Measurements from ENCODE around the gene PERM1. TPM values are rescaled to one million over a fixed set of nuclear protein-coding genes. Genes with fewer than 3 reads are reported as not detected.

PERM1 gene
- total RNA-seq, 4 donors from 2014 or later, result 0.22 TPM; not detected in 3

DNA sequence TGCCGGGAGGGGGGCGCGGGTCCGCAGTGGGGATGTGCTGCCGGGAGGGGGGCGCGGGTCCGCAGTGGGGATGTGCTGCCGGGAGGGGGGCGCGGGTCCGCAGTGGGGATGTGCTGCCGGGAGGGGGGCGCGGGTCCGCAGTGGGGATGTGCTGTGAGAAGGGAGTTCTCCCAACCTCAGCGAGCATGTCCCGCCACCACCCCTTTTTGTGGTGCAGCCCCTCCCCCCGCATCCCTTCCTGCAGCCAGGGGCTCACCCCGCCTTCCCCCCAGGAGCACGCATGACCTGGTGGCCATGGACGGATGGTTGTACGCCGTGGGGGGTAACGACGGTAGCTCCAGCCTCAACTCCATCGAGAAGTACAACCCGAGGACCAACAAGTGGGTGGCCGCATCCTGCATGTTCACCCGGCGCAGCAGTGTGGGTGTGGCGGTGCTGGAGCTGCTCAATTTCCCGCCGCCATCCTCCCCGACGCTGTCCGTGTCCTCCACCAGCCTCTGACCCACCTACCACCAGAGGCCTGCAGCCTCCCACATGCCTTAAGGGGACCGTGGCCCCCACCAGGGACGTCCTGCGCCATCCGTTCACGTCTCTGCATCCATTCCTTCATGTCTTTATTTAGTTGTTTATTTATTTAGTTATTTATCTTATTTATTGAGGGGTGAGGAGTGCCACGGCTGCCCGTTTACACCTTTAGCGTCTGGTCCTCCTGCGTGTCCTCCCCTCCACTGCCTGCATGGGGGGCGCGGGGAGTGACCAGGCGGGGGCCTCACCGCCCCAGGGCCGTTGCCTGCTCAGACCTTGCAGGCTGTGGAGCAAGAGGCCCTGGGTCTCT, 17.0 kb downstream of the PERM1 start:
- WGBS, 2 donors, result 96 to 97% methylated on average over 25 to 40 of the region's 51 CpGs
- intact Hi-C loops (cut with DNase I), result no loop called here
- Histone ChIP-seq H3K4me1 (peaks cover 8 to 31% of the 10 kb centered on the region in 2 donors), H3K9me3 (no peaks in the 10 kb centered on the region), H3K4me3 (replicated peaks in 1 of 3) (no peak overlapping the region), H3K27me3 (no peaks in the 10 kb centered on the region), H3K36me3 (no peaks in the 10 kb centered on the region), H3K27ac (no peak overlapping the region)
- TF ChIP-seq, protein P1, sequence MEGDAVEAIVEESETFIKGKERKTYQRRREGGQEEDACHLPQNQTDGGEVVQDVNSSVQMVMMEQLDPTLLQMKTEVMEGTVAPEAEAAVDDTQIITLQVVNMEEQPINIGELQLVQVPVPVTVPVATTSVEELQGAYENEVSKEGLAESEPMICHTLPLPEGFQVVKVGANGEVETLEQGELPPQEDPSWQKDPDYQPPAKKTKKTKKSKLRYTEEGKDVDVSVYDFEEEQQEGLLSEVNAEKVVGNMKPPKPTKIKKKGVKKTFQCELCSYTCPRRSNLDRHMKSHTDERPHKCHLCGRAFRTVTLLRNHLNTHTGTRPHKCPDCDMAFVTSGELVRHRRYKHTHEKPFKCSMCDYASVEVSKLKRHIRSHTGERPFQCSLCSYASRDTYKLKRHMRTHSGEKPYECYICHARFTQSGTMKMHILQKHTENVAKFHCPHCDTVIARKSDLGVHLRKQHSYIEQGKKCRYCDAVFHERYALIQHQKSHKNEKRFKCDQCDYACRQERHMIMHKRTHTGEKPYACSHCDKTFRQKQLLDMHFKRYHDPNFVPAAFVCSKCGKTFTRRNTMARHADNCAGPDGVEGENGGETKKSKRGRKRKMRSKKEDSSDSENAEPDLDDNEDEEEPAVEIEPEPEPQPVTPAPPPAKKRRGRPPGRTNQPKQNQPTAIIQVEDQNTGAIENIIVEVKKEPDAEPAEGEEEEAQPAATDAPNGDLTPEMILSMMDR (IDR thresholded peaks at IDR 0.05), result no peak
- TF ChIP-seq POLR2A (IDR thresholded peaks at IDR 0.05), result no peak
- DNase-seq, result no peak

DNA sequence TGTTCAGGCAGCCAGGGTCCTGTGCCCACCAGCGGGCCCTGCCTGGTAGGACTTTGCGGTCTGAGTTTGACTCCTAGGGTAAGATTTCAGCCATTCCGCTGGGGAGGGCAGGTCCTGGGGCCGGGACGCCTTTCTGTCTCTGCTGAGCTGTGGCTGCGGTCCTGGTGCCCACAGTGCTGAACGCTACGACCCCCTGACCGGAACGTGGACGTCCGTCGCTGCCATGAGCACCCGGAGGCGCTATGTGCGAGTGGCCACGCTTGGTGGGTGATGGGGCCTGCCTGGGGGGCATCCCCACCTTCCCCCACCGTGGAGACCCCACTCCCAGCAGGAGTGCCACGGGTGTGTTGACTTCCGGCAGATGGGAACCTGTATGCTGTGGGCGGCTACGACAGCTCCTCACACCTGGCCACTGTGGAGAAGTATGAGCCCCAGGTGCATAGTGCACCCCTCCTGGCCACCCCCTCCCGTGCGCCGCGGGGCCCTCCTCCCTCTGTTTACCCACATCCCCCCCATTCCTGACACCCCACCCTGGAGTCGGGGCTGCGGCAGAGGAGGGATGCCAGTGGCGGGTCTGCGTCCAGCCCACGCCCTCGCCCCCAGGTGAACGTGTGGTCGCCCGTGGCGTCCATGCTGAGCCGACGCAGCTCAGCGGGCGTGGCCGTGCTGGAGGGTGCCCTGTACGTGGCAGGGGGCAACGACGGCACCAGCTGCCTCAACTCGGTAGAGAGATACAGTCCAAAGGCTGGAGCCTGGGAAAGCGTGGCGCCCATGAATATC, 18.0 kb downstream of the PERM1 start:
- no peak for DNase-seq
- 94 to 97% methylated on average over 28 to 29 of the region's 47 CpGs for WGBS, 2 donors
- no peak overlapping the region for H3K27ac ChIP-seq

DNA sequence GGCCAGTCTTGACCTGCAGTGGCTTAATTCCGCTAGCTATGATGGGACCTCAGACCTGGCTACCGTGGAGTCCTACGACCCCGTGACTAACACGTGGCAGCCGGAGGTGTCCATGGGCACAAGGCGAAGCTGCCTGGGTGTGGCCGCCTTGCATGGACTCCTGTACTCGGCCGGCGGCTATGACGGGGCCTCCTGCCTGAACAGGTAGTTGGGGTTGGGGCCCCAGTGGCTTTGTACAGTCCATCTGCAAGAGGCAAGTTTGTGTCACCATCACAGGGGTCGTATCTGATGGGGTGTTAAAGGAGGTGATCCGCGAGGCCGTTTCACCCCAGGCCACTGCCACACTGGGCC, 18.6 kb downstream of the PERM1 start:
- H3K4me1 ChIP-seq, result peaks cover 18 to 40% of the 10 kb centered on the region in 2 donors
- no peaks in the 10 kb centered on the region for H3K9me3 ChIP-seq
- no peak overlapping the region for H3K27ac ChIP-seq
- no peak overlapping the region for H3K4me3 ChIP-seq (replicated peaks in 1 of 3)
- TF ChIP-seq, protein P1 (IDR thresholded peaks at IDR 0.05), result no peak
- no peak for TF ChIP-seq POLR2A (IDR thresholded peaks at IDR 0.05)
- intact Hi-C loops (cut with DNase I), result no loop called here
- WGBS, 2 donors, result 93 to 95% methylated on average over 5 to 15 of the region's 16 CpGs
- DNase-seq, result no peak
- no peaks in the 10 kb centered on the region for H3K27me3 ChIP-seq
- no peaks in the 10 kb centered on the region for H3K36me3 ChIP-seq

More for the DNA sequence above, 18.0 kb downstream of the PERM1 start:
- peaks cover 14 to 36% of the 10 kb centered on the region in 2 donors for H3K4me1 ChIP-seq
- no peaks in the 10 kb centered on the region for H3K9me3 ChIP-seq
- no peak overlapping the region for H3K4me3 ChIP-seq (replicated peaks in 1 of 3)
- no peaks in the 10 kb centered on the region for H3K36me3 ChIP-seq
- H3K27me3 ChIP-seq, result no peaks in the 10 kb centered on the region
- TF ChIP-seq POLR2A (IDR thresholded peaks at IDR 0.05), result no peak
- TF ChIP-seq, protein P1 (IDR thresholded peaks at IDR 0.05), result no peak
- intact Hi-C loops (cut with DNase I), result no loop called here

DNA sequence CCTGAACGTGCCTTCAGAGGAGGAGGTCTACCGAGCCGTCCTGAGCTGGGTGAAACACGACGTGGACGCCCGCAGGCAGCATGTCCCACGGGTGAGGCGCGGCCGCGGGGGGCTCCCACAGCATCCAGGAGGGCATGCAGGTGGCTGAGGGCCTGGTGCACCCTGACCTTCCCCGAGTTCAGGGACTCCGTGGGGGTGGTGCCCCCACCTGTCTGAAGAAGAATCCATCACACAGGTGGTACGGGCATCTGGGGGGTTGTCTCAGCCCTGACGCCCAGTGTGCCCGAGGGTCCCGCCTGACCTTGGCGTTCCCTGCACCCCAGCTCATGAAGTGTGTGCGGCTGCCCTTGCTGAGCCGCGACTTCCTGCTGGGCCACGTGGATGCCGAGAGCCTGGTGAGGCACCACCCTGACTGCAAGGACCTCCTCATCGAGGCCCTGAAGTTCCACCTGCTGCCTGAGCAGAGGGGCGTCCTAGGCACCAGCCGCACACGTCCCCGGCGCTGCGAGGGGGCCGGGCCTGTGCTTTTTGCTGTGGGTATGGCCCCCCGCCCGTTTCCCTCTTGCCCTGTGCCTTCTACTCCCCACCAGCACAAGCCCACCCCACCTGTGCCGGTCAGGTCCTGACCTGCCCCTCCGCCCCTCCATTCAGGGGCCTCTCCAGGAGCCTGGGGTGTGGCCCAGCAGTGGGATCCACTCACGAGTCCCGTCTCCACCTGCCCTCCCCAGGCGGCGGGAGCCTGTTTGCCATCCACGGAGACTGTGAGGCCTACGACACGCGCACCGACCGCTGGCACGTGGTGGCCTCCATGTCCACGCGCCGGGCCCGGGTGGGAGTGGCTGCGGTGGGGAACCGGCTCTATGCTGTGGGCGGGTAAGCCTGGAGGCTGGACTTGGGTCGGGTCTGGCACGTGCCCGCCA, 19.3 kb downstream of the PERM1 start:
- WGBS, 2 donors, result 97 to 98% methylated on average over 15 to 34 of the region's 57 CpGs
- Histone ChIP-seq H3K27ac (no peak overlapping the region), H3K4me1 (peaks cover 25 to 42% of the 10 kb centered on the region in 2 donors), H3K9me3 (no peaks in the 10 kb centered on the region), H3K4me3 (replicated peaks in 1 of 3) (no peak overlapping the region), H3K36me3 (no peaks in the 10 kb centered on the region), H3K27me3 (no peaks in the 10 kb centered on the region)
- no peak for DNase-seq
- TF ChIP-seq, protein P1 (IDR thresholded peaks at IDR 0.05), result no peak
- no peak for TF ChIP-seq POLR2A (IDR thresholded peaks at IDR 0.05)
- intact Hi-C loops (cut with DNase I), result no loop called here

Measured in thyroid gland (tissue), 4 donors.